SHP77 treated with DMSO at 0.1 percent for 48 hours (cell line): Measurements from ENCODE around the gene ACTR1A.

ENCODE experiments used
- DNase-seq: peaks from one replicate; lab custom pipeline; 2025; lab: John Stamatoyannopoulos, UW

ACTR1A gene

GRCh38 chr10:102453502-102453901 lies 49.0 kb downstream of the ACTR1A start:
- DNase-seq, result no peak

DNA sequence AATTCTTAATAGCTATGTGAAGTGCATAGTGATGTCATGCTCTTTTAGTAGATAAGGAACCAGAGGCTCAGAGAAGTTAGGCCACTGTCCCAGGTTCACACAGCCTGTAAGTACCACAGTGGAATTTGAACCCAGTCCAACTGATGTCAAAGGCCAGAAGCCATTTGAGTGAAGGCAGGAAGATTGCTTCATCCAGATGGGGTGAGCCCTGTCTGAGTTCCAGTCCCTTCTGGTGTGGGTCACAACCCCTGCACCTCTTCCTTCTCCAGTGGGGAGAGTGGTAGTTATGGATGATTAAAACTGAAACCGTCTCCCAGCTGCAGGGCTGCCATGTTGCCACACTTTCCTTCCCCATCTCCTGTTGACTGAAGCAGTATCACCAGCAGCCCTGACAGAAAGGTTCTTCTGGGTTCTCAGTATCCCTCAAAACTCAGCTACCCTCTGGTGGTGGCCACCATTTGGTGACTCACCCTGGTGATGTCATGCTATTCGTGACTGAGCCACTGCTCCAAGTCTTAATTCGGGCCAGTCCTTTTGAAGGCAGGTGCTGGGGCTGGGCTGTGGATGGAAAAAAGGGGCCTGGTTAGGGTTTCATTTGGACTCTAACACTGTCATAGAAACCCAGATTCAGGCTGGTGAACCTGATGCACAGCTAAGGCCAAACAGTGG lies 49.7 kb downstream of the ACTR1A start:
- no peak for DNase-seq

DNA sequence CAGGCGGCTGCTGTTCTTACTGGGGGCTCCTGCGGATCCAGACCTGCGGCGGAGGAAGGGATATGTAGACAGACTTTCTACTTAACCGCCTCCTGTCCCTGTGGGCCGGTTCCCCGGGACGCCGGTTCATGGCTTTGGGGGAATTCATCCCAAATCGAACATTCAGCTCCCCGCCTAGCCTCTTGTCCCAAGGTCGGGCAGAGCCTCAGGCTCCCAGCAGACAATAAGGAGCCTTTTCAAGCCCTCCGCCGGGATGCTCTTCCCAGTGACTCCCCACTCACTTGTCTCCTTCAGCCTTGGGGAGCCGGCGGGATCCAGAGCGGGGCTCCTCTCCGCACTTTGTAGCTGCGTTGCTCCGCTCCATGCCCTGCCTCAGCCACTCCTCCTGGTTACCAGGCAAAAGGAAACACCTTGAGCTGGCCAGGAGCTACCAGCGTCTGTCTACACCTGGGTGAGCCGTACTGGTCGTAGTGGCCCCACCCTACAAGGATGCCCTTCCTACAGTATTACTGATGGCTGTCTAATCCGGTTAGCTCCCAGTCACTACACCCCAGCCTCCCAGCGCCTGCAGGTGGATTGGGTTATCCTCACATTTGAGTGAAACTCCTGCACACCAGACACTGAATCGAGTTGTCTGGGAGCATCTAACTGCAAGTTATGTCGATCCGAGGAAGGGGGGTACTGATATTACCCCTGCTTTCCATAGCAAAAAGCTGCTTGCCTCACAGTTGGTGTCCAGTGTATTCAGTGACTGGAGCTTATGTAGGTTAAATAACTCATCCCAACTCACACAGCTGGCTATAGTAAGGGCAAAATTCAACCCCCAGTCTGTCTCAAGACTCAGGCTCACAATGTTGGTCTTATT lies 51.2 kb downstream of the ACTR1A start, which contains the start of gene C10orf95:
C10orf95 (minus strand) TSS at position 439 of the 865 bp plus-strand sequence. CDS start 450 bp downstream, outside the sequence.
- no peak for DNase-seq

GRCh38 chr10:102450374-102451104 lies 52.0 kb downstream of the ACTR1A start:
- DNase-seq, result peak; percentile 43

GRCh38 chr10:102450124-102450373 lies 52.5 kb downstream of the ACTR1A start:
- DNase-seq, result no peak

DNA sequence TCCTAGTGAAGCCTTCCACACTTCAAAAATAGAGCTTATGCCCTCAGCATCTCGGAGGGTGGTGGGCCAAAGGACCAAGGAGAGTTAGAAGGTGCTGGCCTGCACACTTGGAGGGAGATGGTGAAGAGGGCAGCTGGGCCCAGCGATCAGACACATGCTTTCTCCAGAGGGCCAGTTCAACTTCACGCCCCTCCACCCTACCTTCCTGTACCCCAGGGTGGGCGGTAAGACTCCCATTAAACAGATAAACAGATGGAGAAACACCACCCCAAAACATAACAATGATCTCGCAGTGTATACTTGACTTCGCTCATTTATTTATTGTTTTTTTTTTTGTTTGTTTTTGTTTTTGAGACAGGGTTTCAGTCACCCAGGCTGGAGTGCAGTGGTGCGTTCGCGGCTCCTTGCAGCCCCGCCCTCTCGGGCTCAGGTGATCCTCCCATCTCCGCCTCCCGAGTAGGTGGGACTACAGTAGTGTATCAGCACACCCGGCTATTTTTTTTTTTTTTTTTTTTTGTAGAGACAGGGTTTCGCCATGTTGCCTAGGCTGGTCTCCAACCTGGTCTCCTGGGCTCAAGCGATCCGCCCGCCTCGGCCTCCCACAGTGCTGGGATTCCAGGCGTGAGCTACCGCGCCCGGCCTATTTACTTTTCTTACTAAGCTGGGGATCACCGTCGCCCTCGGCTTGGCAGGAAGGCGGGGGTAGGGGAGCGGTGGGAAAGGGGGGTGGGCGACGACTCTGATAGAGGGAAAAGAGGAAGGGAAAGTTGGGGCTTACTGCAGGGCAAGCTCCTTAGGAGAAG lies 53.0 kb downstream of the ACTR1A start:
- peak; percentile 13 for DNase-seq

DNA sequence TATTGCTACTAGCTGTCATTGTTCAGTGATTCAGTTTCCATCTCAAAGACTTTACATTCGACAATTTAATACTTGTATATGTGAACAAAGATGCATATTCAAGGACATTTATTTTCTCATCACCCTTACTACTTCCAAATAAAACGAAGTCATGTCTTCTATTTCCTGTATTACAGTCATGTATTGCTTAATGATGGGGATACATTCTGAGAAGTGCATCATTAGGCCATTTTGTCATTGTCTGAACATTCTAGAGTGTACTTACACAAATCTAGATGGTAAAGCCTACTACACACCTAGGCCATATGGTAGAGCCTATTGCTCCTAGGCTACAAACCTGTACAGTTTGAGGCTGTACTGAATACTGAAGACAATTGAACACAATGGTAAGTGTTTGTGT lies 57.7 kb downstream of the ACTR1A start:
- no peak for DNase-seq

DNA sequence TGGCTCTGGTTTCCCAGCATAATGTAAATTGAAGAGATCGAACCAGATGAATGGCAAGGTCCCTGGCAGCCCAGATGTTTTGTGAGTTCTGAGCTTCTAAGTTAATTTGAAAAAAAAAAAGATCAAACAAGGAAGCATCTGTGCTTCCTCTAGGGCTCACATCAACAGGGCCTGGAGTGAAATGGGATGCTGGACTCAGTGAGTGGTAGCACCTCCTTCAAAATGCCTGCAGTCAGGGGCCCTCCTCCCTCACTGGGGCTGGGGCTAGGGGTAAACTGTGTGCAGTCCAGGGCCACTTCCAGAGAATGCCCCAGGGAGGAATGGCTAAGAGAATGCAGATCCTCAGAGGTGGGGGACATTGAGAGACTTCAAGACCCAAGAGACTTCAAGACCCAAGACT lies 64.1 kb downstream of the ACTR1A start:
- DNase-seq, result no peak

DNA sequence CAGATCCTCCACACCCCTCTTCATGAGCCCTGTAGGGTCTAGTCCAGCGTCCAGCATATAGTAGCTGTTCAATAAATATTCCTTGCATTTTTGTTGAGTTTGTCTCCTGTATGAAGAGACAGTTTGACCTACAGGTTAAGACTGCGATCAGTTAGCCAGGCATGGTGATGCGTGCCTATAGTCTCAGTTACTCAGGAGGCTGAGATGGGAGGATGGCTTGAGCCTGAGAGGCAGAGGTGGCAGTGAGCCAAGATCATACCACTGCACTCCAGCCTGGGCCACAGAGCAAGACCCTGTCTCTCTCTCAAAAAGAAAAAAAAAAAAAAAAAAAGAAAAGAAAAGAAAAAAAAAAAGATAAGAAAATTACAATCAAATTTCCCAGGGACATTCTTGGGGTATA lies 65.0 kb downstream of the ACTR1A start:
- no peak for DNase-seq

DNA sequence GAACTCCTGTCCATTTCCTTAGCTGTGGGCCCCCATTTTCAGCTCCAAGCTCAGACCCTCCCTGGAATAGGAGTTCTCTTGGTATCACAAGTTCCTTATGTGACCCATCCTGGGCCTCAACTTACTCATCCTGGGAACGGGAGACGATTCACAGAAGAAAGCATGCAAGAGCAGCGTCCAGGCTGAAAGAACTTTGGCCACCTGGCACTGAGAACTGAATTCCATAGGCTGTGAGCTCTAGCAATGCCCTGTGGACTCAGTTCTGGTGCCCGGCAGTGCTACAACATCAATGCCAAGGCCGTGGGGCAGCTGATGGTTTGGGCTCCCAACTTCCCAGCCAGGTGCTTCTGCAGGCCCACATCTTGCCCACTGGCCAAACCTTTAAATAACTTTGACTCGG lies 66.2 kb downstream of the ACTR1A start:
- no peak for DNase-seq

GRCh38 chr10:102435529-102436233 lies 66.8 kb downstream of the ACTR1A start:
- DNase-seq, result no peak

DNA sequence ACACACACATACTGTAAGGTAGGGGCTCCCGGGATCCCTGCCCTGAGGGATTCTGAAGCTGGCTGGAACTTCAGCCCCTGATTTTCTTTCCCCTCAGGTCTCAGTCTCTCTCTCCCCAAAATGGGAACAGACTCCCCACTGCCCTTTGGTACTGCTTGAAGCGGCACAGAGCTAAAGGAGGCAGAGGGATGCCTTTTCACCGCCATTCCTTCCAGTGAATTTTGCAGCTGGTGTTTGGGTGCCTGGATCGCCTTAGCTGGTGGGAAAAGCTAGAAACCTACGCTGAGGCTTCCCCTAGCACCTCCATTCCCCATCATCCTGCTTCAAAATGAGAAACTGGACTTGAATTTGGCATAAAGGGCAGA lies 67.4 kb downstream of the ACTR1A start:
- DNase-seq, result no peak

GRCh38 chr10:102434394-102435132 lies 67.9 kb downstream of the ACTR1A start:
- no peak for DNase-seq

GRCh38 chr10:102433619-102434046 lies 68.9 kb downstream of the ACTR1A start:
- DNase-seq, result no peak

DNA sequence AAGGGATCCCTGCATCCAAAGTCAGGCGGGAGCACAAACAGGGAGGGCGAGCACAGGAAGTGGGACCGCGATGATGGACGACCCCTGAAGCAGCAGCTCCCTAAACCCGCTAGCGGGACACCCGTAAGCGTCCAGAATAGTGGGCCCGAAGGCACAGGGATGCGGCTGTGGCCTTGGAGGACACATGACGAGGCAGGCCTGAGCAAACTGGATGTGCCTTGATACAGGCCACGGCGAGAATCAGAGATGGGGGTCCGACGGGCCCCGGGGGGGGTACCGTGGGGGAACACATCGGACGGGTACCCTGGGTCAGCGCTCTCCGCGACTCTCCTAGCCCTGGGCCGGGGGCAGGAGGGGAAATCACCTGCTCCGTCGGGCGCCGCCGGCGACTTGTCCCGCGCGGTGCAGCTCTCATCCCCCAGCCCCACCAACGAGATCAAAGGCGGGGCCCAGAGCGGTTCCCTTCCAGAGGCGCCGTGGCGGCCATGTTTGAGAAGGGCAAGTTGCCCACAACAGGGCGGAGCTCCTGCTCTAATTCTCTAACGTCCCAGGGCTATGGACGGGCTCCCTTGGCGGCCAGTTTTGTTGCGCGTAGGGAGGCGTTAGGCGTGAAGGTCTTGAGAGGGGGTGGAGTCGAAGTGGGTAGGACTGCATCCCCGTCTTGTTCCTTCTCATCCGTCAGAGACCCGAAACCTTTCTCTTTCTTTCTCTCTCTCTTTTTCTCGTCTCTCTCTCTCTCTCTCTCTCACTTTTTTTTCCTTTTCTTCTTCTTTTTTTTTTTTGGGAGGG lies 70.2 kb downstream of the ACTR1A start, which contains the start of gene CUEDC2:
CUEDC2 (minus strand) TSS at position 413 of the 789 bp plus-strand sequence. CDS start 7,386 bp downstream, outside the sequence.
- peak; percentile 91 for DNase-seq

- peak; percentile 17 for DNase-seq
Observed at GRCh38 chr10:102431452-102432124, 70.9 kb downstream of the ACTR1A start.

GRCh38 chr10:102429468-102429867 lies 73.0 kb downstream of the ACTR1A start:
- DNase-seq, result no peak
